GM12892 (cell line): ENCODE data around the gene NAV3.

ENCODE experiments used
- POLR2A ChIP-seq: IDR thresholded peaks from 2 replicates; pipeline ENCODE4 v1.6.1; 2011; ENCODE audit warnings: low read depth, low read length, control low read depth
- TAF1 ChIP-seq: IDR thresholded peaks from 2 replicates; pipeline ENCODE4 v1.6.1; 2011; ENCODE audit warnings: low read depth, mild to moderate bottlenecking, control low read depth, low read length, borderline replicate concordance

- no peak for TF ChIP-seq POLR2A
- no peak for TF ChIP-seq TAF1
These were observed 119.2 kb downstream of the NAV3 start for GRCh38 chr12:77949943-77950342.
